ENCODE data around the gene MCF2L2.

- TF ChIP-seq CTCF (IDR thresholded peaks at IDR 0.05 in 8 of 11, conservative IDR thresholded peaks at IDR 0.05 in 3 of 11), result no peak
- no peak for TF ChIP-seq POLR2AphosphoS5 (IDR thresholded peaks at IDR 0.05)
These were observed 248.2 kb downstream of the MCF2L2 start for GRCh38 chr3:183180110-183180783.

All from spleen (tissue), 7 donors.